WTC11 (cell line): Measurements from ENCODE around the gene OLFM1. TPM values are rescaled to one million over a fixed set of nuclear protein-coding genes. Genes with fewer than 3 reads are reported as not detected.
A peak's percentile ranks its signal among the peaks of the same experiment; 100 is the strongest.

Experiments used
- ATAC-seq: fragments of 200-7000 bp; cut with Tn5 transposase; 2 replicates; pipeline ENCODE4 v1.10.0; 2021; ENCODE audit warnings: mild to moderate bottlenecking, moderate library complexity
- CTCF ChIA-PET: fragments of 300-600 bp; sonication (Branson Sonifier 250); formaldehyde crosslinking; loops from one replicate; lab custom pipeline; 2021; ENCODE audit warnings: antibody characterized with exemption; lab: Charles Lee
- POLR2A ChIA-PET: fragments of 350-600 bp; sonication (Branson Sonifier 250); formaldehyde crosslinking; loops from one replicate; lab custom pipeline; 2021; ENCODE audit warnings: antibody characterized with exemption; lab: Charles Lee
- DNase-seq: peaks from one replicate; pipeline ENCODE4 v3.0.0; 2021; ENCODE audit warnings: low spot score
- H3K27ac Mint-ChIP-seq: 2 replicates; pipeline ENCODE4 v1.8.0; 2021; ENCODE audit warnings: mixed read lengths
- H3K27me3 Mint-ChIP-seq: 2 replicates; pipeline ENCODE4 v1.8.0; 2021; ENCODE audit warnings: low read depth, mild to moderate bottlenecking, moderate library complexity, mixed read lengths
- H3K36me3 Mint-ChIP-seq: 2 replicates; pipeline ENCODE4 v1.8.0; 2021; ENCODE audit warnings: mixed read lengths
- H3K4me1 Mint-ChIP-seq: 2 replicates; pipeline ENCODE4 v1.8.0; 2022; ENCODE audit warnings: mixed read lengths
- H3K4me3 Mint-ChIP-seq: 2 replicates; pipeline ENCODE4 v1.8.0; 2021; ENCODE audit warnings: mild to moderate bottlenecking, moderate library complexity, mixed read lengths
- H3K9me3 Mint-ChIP-seq: 2 replicates; pipeline ENCODE4 v1.8.0; 2021; ENCODE audit warnings: mixed read lengths
- CBFB ChIP-seq: sonication (generic); formaldehyde crosslinking; IDR thresholded peaks from 2 replicates; pipeline ENCODE4 v1.8.1; 2022; ENCODE audit warnings: mild to moderate bottlenecking, low read depth, missing genetic modification reagents
- E2F5 ChIP-seq: sonication (generic); formaldehyde crosslinking; IDR thresholded peaks from 2 replicates; pipeline ENCODE4 v1.8.1; 2022; ENCODE audit warnings: mild to moderate bottlenecking, moderate library complexity, missing genetic modification reagents
- ELF4 ChIP-seq: sonication (generic); formaldehyde crosslinking; IDR thresholded peaks from 2 replicates; pipeline ENCODE4 v1.8.1; 2022; ENCODE audit warnings: low read depth, mild to moderate bottlenecking, moderate library complexity, missing genetic modification reagents
- EMX1 ChIP-seq: fragments of 250-450 bp; sonication (Bioruptor Pico); IDR thresholded peaks from 2 replicates; pipeline ENCODE4 v1.8.0; 2021; ENCODE audit warnings: mild to moderate bottlenecking
- ETV6 ChIP-seq: sonication (generic); formaldehyde crosslinking; IDR thresholded peaks from 2 replicates; pipeline ENCODE4 v1.8.1; 2022; ENCODE audit warnings: mild to moderate bottlenecking, missing genetic modification reagents
- FOXJ3 ChIP-seq: sonication (generic); formaldehyde crosslinking; IDR thresholded peaks from 2 replicates; pipeline ENCODE4 v1.9.0; 2021; ENCODE audit warnings: missing genetic modification reagents, mild to moderate bottlenecking, borderline replicate concordance
- FOXK1 ChIP-seq: sonication (generic); formaldehyde crosslinking; IDR thresholded peaks from 2 replicates; pipeline ENCODE4 v1.8.0; 2022; ENCODE audit warnings: mild to moderate bottlenecking, moderate library complexity, missing genetic modification reagents
- FOXP1 ChIP-seq: sonication (generic); formaldehyde crosslinking; IDR thresholded peaks from 2 replicates; pipeline ENCODE4 v1.8.0; 2022; ENCODE audit warnings: missing genetic modification reagents, mild to moderate bottlenecking, moderate library complexity, borderline replicate concordance
- FOXP4 ChIP-seq: sonication (generic); formaldehyde crosslinking; IDR thresholded peaks from 2 replicates; pipeline ENCODE4 v1.8.0; 2022; ENCODE audit warnings: mild to moderate bottlenecking, missing genetic modification reagents
- JAZF1 ChIP-seq: fragments of 250-450 bp; sonication (Bioruptor Pico); IDR thresholded peaks from 2 replicates; pipeline ENCODE4 v1.9.0; 2021; ENCODE audit warnings: moderate library complexity, mild to moderate bottlenecking, inconsistent platforms
- JUN ChIP-seq: sonication (generic); formaldehyde crosslinking; IDR thresholded peaks from 2 replicates; pipeline ENCODE4 v1.8.0; 2023; ENCODE audit warnings: mild to moderate bottlenecking, missing genetic modification reagents
- NFATC4 ChIP-seq: fragments of 250-450 bp; sonication (Bioruptor Pico); IDR thresholded peaks from 2 replicates; pipeline ENCODE4 v1.9.0; 2021; ENCODE audit warnings: mild to moderate bottlenecking
- RELA ChIP-seq: sonication (generic); formaldehyde crosslinking; IDR thresholded peaks from 2 replicates; pipeline ENCODE4 v1.8.1; 2022; ENCODE audit warnings: missing genetic modification reagents, mild to moderate bottlenecking, borderline replicate concordance
- RORB ChIP-seq: fragments of 250-450 bp; sonication (Bioruptor Pico); IDR thresholded peaks from 2 replicates; pipeline ENCODE4 v1.9.0; 2021; ENCODE audit warnings: mild to moderate bottlenecking
- SOX15 ChIP-seq: fragments of 250-450 bp; sonication (Bioruptor Pico); IDR thresholded peaks from 2 replicates; pipeline ENCODE4 v1.9.0; 2021; ENCODE audit warnings: mild to moderate bottlenecking
- TEAD1 ChIP-seq: sonication (generic); formaldehyde crosslinking; IDR thresholded peaks from 2 replicates; pipeline ENCODE4 v1.8.0; 2022; ENCODE audit warnings: mild to moderate bottlenecking, missing genetic modification reagents
- USF2 ChIP-seq: sonication (generic); formaldehyde crosslinking; IDR thresholded peaks from 2 replicates; pipeline ENCODE4 v1.8.1; 2023; ENCODE audit warnings: mild to moderate bottlenecking, missing genetic modification reagents, moderate library complexity
- ZNF232 ChIP-seq: sonication (generic); formaldehyde crosslinking; IDR thresholded peaks from 2 replicates; pipeline ENCODE4 v1.8.0; 2022; ENCODE audit warnings: mild to moderate bottlenecking, missing genetic modification reagents
- ZNF396 ChIP-seq: fragments of 250-450 bp; sonication (Bioruptor Pico); IDR thresholded peaks from 2 replicates; pipeline ENCODE4 v1.8.0; 2021; ENCODE audit warnings: mild to moderate bottlenecking, moderate library complexity, borderline replicate concordance
- ZNF423 ChIP-seq: fragments of 250-450 bp; sonication (Bioruptor Pico); IDR thresholded peaks from 2 replicates; pipeline ENCODE4 v2.1.2; 2022; ENCODE audit warnings: mild to moderate bottlenecking, moderate library complexity
- ZNF671 ChIP-seq: fragments of 250-450 bp; sonication (Bioruptor Pico); IDR thresholded peaks from 2 replicates; pipeline ENCODE4 v1.8.0; 2021; ENCODE audit warnings: mild to moderate bottlenecking
- ZSCAN18 ChIP-seq: fragments of 250-450 bp; sonication (Bioruptor Pico); IDR thresholded peaks from 2 replicates; pipeline ENCODE4 v2.1.2; 2022; ENCODE audit warnings: mild to moderate bottlenecking, moderate library complexity
- total RNA-seq: library from RNA; stranded (reverse); gene quantifications from 3 replicates; pipeline ENCODE4 v1.2.3, GENCODE V29; 2021

Gene OLFM1
- total RNA-seq, 1 experiment from 2014 or later = 37.6 TPM

- TF ChIP-seq USF2 (CRISPR knock-in tag) = no peak
- TF ChIP-seq RORB = no peak
Measured at GRCh38 chr9:135105938-135106491, 18.5 kb downstream of the OLFM1 start (continued).

GRCh38 chr9:135106551-135107270 lies 19.2 kb downstream of the OLFM1 start:
- POLR2A ChIA-PET = no interaction called here
- no peaks in the 10 kb centered on the region for H3K27me3 Mint-ChIP-seq
- TF ChIP-seq ZNF423 (CRISPR knock-in tag) = no peak
- TF ChIP-seq NFATC4 (CRISPR knock-in tag) = no peak
- no peak for TF ChIP-seq JAZF1
- no peak for TF ChIP-seq FOXP4 (CRISPR knock-in tag)
- no peak for TF ChIP-seq ETV6 (CRISPR knock-in tag)
- no peak for TF ChIP-seq TEAD1 (CRISPR knock-in tag)
- no peak for TF ChIP-seq ELF4 (CRISPR knock-in tag)
- no peak for TF ChIP-seq RELA
- no peak for TF ChIP-seq ZNF232
- no peak for TF ChIP-seq E2F5 (CRISPR knock-in tag)
- no peak for TF ChIP-seq SOX15 (CRISPR knock-in tag)
- TF ChIP-seq ZSCAN18 (CRISPR knock-in tag) = no peak
- TF ChIP-seq FOXJ3 (CRISPR knock-in tag) = no peak
- TF ChIP-seq EMX1 (CRISPR knock-in tag) = no peak
- no peak for TF ChIP-seq FOXP1
- TF ChIP-seq FOXK1 (CRISPR knock-in tag) = no peak
- TF ChIP-seq JUN (CRISPR knock-in tag) = no peak
- TF ChIP-seq CBFB (CRISPR knock-in tag) = no peak
- TF ChIP-seq ZNF396 (CRISPR knock-in tag) = no peak
- TF ChIP-seq ZNF671 (CRISPR knock-in tag) = no peak
- TF ChIP-seq, all 79 proteins: peak for 0
- H3K4me1 Mint-ChIP-seq = peaks cover 22% of the 10 kb centered on the region
- no peak overlapping the region for H3K4me3 Mint-ChIP-seq
- 0 out of 2 replicates have a peak overlapping the region, but pooled peaks have one; percentile 11 for H3K27ac Mint-ChIP-seq
- DNase-seq (no peak), ATAC-seq (no peak)
- no peaks in the 10 kb centered on the region for H3K9me3 Mint-ChIP-seq
- no peaks in the 10 kb centered on the region for H3K36me3 Mint-ChIP-seq
- CTCF ChIA-PET = interaction anchor here (0.9 to 1.7 kb wide), 5 partner anchors 18 to 175 kb away, joined by 3 to 8 read pairs (median 3); partner anchors contain the start of gene OLFM1
